Activated CD4-positive, alpha-beta memory T cell treated with anti-CD3 and anti-CD28 coated beads, Interleukin-2, amount 10 ng/mL, durations not matched to agents 7 days and 5 days (primary cell): ENCODE measurements around the gene IKBKE. TPM values are rescaled to one million over a fixed set of nuclear protein-coding genes. Genes with fewer than 3 reads are reported as not detected.
"Not testable (repeated sequence)": the region's sequence is repeated elsewhere in the genome, so short reads cannot be mapped to it uniquely, and the experiment has no call there.

Source experiments
- CTCF ChIA-PET: fragments of 350-600 bp; sonication (Branson Sonifier 250); formaldehyde crosslinking; loops from one replicate; lab custom pipeline; 2021; ENCODE audit warnings: antibody characterized with exemption, inconsistent platforms; lab: Charles Lee
- POLR2A ChIA-PET: fragments of 350-600 bp; sonication (Branson Sonifier 250); formaldehyde crosslinking; loops from one replicate; lab custom pipeline; 2021; ENCODE audit warnings: antibody characterized with exemption; lab: Charles Lee
- DNase-seq: peaks from one replicate; pipeline ENCODE4 v3.0.0-alpha.2; 2020
- H3K27ac Mint-ChIP-seq: one replicate; pipeline ENCODE4 v1.8.0; 2021; ENCODE audit warnings: mild to moderate bottlenecking, mixed read lengths
- H3K27me3 Mint-ChIP-seq: one replicate; pipeline ENCODE4 v1.8.0; 2021; ENCODE audit warnings: mixed read lengths
- H3K36me3 Mint-ChIP-seq: one replicate; pipeline ENCODE4 v1.8.0; 2021; ENCODE audit warnings: low read depth, mixed read lengths
- H3K4me1 Mint-ChIP-seq: one replicate; pipeline ENCODE4 v1.8.0; 2021; ENCODE audit warnings: mixed read lengths
- H3K4me3 Mint-ChIP-seq: one replicate; pipeline ENCODE4 v1.8.0; 2021; ENCODE audit warnings: mild to moderate bottlenecking, mixed read lengths
- H3K9me3 Mint-ChIP-seq: one replicate; pipeline ENCODE4 v1.8.0; 2021; ENCODE audit warnings: mixed read lengths
- total RNA-seq, 2 experiments: library from RNA; stranded (reverse); gene quantifications; one replicate each; pipeline ENCODE4 v1.2.3, GENCODE V29; 2021

IKBKE gene
- total RNA-seq, 2 experiments from 2014 or later: 61.8 to 63.6 TPM

GRCh38 chr1:206477581-206478380 lies 7.5 kb downstream of the IKBKE start:
- DNase-seq: no peak
- POLR2A ChIA-PET: no interaction called here
- Mint-ChIP-seq H3K27me3 (no peaks in the 10 kb centered on the region), H3K4me3 (no peak overlapping the region), H3K4me1 (peaks cover 25% of the 10 kb centered on the region), H3K27ac (no peak overlapping the region), H3K36me3 (peaks cover 84% of the 10 kb centered on the region), H3K9me3 (no peaks in the 10 kb centered on the region)
- CTCF ChIA-PET: interaction anchor here (0.8 to 4.0 kb wide), 8 partner anchors 12 to 186 kb away, joined by 3 to 36 read pairs (median 12); no protein-coding TSS in a partner anchor

GRCh38 chr1:206478746-206479145 lies 8.5 kb downstream of the IKBKE start:
- Mint-ChIP-seq H3K27me3 (no peaks in the 10 kb centered on the region), H3K4me3 (no peak overlapping the region), H3K36me3 (peaks cover 85% of the 10 kb centered on the region), H3K9me3 (no peaks in the 10 kb centered on the region), H3K4me1 (peaks cover 17% of the 10 kb centered on the region), H3K27ac (no peak overlapping the region)
- POLR2A ChIA-PET: interaction anchor here (1.2 to 1.6 kb wide), 3 partner anchors 8 to 16 kb away, joined by 7 to 10 read pairs (median 9); partner anchors contain the start of gene IKBKE
- no peak for DNase-seq
- CTCF ChIA-PET: interaction anchor here (0.7 to 4.4 kb wide), 35 partner anchors 8 to 423 kb away, joined by 3 to 49 read pairs (median 4); partner anchors contain the start of genes IKBKE and RASSF5

GRCh38 chr1:206479183-206480125 lies 9.2 kb downstream of the IKBKE start:
- DNase-seq: peak; percentile 73
- Mint-ChIP-seq H3K9me3 (no peaks in the 10 kb centered on the region), H3K4me1 (peaks cover 10% of the 10 kb centered on the region), H3K36me3 (peaks cover 82% of the 10 kb centered on the region), H3K27ac (peak overlapping the region; percentile 56), H3K4me3 (no peak overlapping the region), H3K27me3 (no peaks in the 10 kb centered on the region)
- POLR2A ChIA-PET: interaction anchor here (0.8 to 1.6 kb wide), 4 partner anchors 9 to 72 kb away, joined by 3 to 10 read pairs (median 8); partner anchors contain the start of gene IKBKE
- CTCF ChIA-PET: interaction anchor here (0.6 to 4.4 kb wide), 45 partner anchors 8 to 433 kb away, joined by 3 to 49 read pairs (median 4); partner anchors contain the start of genes DYRK3, IKBKE, MAPKAPK2 and RASSF5

- Mint-ChIP-seq H3K9me3 (no peaks in the 10 kb centered on the region), H3K36me3 (peaks cover 77% of the 10 kb centered on the region), H3K4me1 (peaks cover 6% of the 10 kb centered on the region), H3K27me3 (no peaks in the 10 kb centered on the region), H3K4me3 (no peak overlapping the region), H3K27ac (no peak overlapping the region)
- DNase-seq: no peak
- POLR2A ChIA-PET: interaction anchor here (1.1 to 1.6 kb wide), 3 partner anchors 9 to 17 kb away, joined by 3 to 10 read pairs (median 9); partner anchors contain the start of gene IKBKE
- CTCF ChIA-PET: interaction anchor here (0.9 to 4.4 kb wide), 20 partner anchors 10 to 432 kb away, joined by 3 to 49 read pairs (median 6); partner anchors contain the start of gene IKBKE
Measured at GRCh38 chr1:206480211-206480610, 9.9 kb downstream of the IKBKE start.

- H3K27me3 Mint-ChIP-seq: no peaks in the 10 kb centered on the region
- no peak overlapping the region for H3K4me3 Mint-ChIP-seq
- POLR2A ChIA-PET: interaction anchor here (0.7 to 2.0 kb wide), 2 partner anchors 12 to 196 kb away, joined by 4 to 9 read pairs; partner anchors contain the start of gene IKBKE
- no peak for DNase-seq
- H3K9me3 Mint-ChIP-seq: no peaks in the 10 kb centered on the region
- CTCF ChIA-PET: interaction anchor here (0.7 to 4.4 kb wide), 5 partner anchors 12 to 181 kb away, joined by 3 to 49 read pairs (median 6); partner anchors contain the start of gene IKBKE
- H3K27ac Mint-ChIP-seq: no peak overlapping the region
- peaks cover 3% of the 10 kb centered on the region for H3K4me1 Mint-ChIP-seq
- H3K36me3 Mint-ChIP-seq: peaks cover 66% of the 10 kb centered on the region
Measured at GRCh38 chr1:206482611-206483010, 12.3 kb downstream of the IKBKE start.

- peaks cover 64% of the 10 kb centered on the region for H3K36me3 Mint-ChIP-seq
- not testable (repeated sequence) for H3K4me3 Mint-ChIP-seq, DNase-seq, H3K9me3 Mint-ChIP-seq, H3K27ac Mint-ChIP-seq, H3K4me1 Mint-ChIP-seq, H3K27me3 Mint-ChIP-seq
- POLR2A ChIA-PET: interaction anchor here (1.2 kb wide), 1 partner anchor 27 kb away, joined by 3 read pairs; no protein-coding TSS in a partner anchor
- CTCF ChIA-PET: interaction anchor here (0.9 to 1.8 kb wide), 3 partner anchors 99 to 180 kb away, joined by 3 to 6 read pairs (median 3); no protein-coding TSS in a partner anchor
Measured at GRCh38 chr1:206483864-206484263, 13.6 kb downstream of the IKBKE start.

GRCh38 chr1:206484901-206485300 lies 14.6 kb downstream of the IKBKE start:
- no peaks in the 10 kb centered on the region for H3K27me3 Mint-ChIP-seq
- ChIA-PET POLR2A (interaction anchor here (0.5 to 1.9 kb wide), 3 partner anchors 13 to 738 kb away, joined by 3 to 4 read pairs (median 3); no protein-coding TSS in a partner anchor), CTCF (interaction anchor here (0.9 to 1.0 kb wide), 2 partner anchors 108 to 179 kb away, joined by 3 read pairs; no protein-coding TSS in a partner anchor)
- H3K27ac Mint-ChIP-seq: no peak overlapping the region
- H3K4me3 Mint-ChIP-seq: no peak overlapping the region
- H3K4me1 Mint-ChIP-seq: no peaks in the 10 kb centered on the region
- DNase-seq: no peak
- H3K36me3 Mint-ChIP-seq: peaks cover 56% of the 10 kb centered on the region
- H3K9me3 Mint-ChIP-seq: no peaks in the 10 kb centered on the region

GRCh38 chr1:206486995-206487788 lies 16.9 kb downstream of the IKBKE start:
- Mint-ChIP-seq H3K9me3 (no peaks in the 10 kb centered on the region), H3K36me3 (peaks cover 56% of the 10 kb centered on the region), H3K4me1 (peaks cover 11% of the 10 kb centered on the region), H3K4me3 (no peak overlapping the region), H3K27me3 (no peaks in the 10 kb centered on the region), H3K27ac (no peak overlapping the region)
- DNase-seq: no peak
- ChIA-PET CTCF (interaction anchor here (1.1 kb wide), 1 partner anchor 8 kb away, joined by 3 read pairs; no protein-coding TSS in a partner anchor), POLR2A (no interaction called here)

- DNase-seq: no peak
- H3K4me1 Mint-ChIP-seq: peaks cover 11% of the 10 kb centered on the region
- ChIA-PET CTCF (interaction anchor here (1.1 kb wide), 1 partner anchor 9 kb away, joined by 3 read pairs; no protein-coding TSS in a partner anchor), POLR2A (no interaction called here)
- no peaks in the 10 kb centered on the region for H3K9me3 Mint-ChIP-seq
- H3K4me3 Mint-ChIP-seq: no peak overlapping the region
- peaks cover 55% of the 10 kb centered on the region for H3K36me3 Mint-ChIP-seq
- no peaks in the 10 kb centered on the region for H3K27me3 Mint-ChIP-seq
- H3K27ac Mint-ChIP-seq: no peak overlapping the region
Measured at GRCh38 chr1:206487970-206488369, 17.7 kb downstream of the IKBKE start.

GRCh38 chr1:206488466-206488865 lies 18.2 kb downstream of the IKBKE start:
- ChIA-PET POLR2A (no interaction called here), CTCF (interaction anchor here (1.1 to 4.4 kb wide), 3 partner anchors 9 to 176 kb away, joined by 3 to 43 read pairs (median 4); no protein-coding TSS in a partner anchor)
- Mint-ChIP-seq H3K4me3 (no peak overlapping the region), H3K4me1 (peaks cover 11% of the 10 kb centered on the region), H3K27ac (no peak overlapping the region), H3K9me3 (no peaks in the 10 kb centered on the region), H3K27me3 (no peaks in the 10 kb centered on the region), H3K36me3 (peaks cover 54% of the 10 kb centered on the region)
- DNase-seq: no peak
